ENCODE measurements around the gene CRISPLD2.
"Not testable (repeated sequence)": the region's sequence is repeated elsewhere in the genome, so short reads cannot be mapped to it uniquely, and the experiment has no call there.

CRISPLD2 gene

DNA sequence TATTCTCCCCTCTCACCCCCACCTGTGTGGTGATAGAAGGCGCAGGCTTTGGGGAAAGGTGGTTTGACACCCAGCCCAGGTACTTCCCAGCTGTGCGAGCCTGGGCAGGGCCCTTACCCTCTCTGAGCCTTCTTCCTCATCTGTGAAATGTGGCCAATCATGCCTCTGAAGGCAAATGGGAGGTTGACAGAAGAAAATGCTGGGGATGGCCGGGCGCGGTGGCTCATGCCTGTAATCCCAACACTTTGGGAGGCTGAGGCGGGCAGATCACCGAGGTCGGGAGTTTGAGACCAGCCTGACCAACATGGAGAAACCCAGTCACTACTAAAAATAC, 43.7 kb downstream of the CRISPLD2 start:
- DNase-seq = no peak

DNA sequence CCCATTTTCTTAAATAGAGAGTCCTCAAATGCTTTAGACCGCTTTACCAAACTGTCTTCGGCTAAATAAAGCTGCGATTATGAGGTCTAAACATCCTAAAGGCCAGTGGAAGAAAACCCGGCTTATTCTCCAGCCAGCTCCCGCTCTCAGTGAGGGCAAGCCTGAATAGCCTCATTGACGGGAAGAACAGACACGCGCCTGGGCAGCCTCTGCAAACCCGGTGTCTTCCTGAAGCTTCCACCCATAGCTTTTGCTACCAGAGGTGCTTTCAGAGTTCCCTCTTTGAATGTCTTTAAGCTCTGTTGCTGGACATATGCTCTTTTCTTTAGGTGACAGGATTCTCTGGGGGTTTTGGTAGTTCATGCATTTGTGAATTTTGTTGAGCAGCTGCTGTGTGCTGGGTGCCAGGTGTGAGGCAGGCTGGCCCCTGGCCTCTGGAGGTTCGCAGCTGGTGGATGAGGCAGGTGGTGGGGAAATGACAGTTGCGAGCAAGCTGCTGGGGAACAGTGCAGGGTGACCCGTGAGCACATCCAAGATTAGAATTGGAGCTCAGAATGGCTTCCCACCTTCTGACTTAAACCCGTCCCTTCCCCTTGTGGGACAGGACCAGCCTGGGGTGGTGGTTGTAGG, 44.7 kb downstream of the CRISPLD2 start:
- DNase-seq = no peak

DNA sequence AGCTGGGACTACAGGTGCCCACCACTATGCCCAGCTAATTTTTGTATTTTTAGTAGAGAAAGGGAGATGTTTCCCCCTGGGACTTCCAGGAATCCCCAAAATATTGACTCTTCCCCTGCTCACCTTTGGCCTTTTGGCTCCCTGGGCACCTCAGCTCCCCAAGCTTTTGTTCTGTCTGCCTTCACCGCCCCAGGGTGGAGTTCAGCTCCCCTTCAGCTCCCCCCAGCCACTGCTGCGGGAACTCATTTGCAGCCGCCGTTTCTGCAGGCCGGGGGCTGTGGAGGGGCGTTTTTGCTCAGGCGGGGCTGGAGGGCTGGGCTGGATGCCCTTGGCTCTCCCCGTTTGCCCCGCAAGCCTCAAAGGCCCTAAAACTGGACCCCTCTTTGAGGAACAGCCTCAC, 47.9 kb downstream of the CRISPLD2 start:
- no peak for DNase-seq

DNA sequence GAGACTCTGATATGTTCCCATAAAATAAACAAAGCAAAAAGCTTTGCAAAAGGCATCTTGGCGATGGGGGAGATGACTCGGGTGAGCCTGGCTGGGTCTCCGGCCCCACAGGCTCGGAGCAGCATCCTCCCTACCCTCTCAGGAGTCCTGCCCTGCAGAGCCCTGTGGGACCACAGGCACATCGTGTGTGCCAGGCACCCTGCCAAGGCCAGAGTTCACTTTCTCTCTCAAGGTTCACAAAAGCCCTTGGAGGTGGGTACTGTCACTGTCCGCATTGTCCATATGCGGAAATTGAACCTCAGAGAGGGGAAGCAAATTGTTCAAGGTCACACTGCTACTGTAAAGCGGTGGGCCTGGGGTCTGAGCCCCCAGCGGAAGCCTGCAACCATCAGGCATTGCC, 48.5 kb downstream of the CRISPLD2 start:
- DNase-seq = no peak

DNA sequence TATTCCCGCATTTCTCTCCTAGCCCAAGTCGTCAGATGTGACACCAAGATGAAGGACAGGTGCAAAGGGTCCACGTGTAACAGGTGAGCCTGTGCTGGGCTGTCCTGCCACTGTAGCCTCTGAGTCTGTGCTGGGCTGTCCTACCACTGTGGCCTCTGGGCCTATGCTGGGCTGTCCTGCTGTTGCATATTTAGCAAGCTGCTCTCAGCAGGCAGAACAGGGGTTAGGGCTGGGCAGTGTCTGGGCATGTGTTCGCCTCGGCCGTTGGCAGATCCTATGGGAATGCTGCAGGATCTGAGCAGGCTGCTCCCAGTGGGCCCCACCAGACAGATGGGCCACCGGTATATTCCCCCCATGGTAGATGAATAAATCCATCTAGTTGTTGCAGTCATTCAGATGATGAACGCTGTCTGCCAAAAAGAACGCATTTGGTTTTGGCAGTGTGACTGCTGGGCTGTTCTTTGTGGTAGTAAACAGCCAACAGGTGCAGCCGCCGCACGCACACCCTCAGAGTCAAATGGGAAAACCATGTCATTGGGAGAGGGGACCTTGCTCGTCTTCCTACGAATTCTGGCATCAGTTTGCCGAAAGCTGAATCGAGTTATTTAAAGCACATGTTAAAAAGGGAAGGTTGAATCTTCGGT, 49.2 kb downstream of the CRISPLD2 start:
- DNase-seq = no peak

DNA sequence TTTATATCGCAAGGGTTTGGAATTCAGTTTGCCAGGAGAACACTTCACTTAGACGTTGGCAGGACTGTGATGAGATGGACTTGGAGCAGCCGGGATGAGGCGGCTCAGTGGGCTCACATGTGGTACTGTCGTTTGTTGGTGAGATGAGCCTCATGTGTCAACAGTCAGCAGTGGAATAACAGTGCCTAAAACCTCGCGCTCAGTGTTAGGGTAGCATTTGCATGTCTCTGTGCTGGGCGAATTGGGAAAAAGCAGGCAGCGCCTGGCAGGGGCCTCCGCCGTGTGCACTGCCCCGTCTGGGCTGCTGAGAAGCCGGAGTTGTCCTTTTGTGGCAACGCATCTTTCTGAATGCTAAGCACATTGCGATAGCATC, 49.7 kb downstream of the CRISPLD2 start:
- DNase-seq = no peak

DNA sequence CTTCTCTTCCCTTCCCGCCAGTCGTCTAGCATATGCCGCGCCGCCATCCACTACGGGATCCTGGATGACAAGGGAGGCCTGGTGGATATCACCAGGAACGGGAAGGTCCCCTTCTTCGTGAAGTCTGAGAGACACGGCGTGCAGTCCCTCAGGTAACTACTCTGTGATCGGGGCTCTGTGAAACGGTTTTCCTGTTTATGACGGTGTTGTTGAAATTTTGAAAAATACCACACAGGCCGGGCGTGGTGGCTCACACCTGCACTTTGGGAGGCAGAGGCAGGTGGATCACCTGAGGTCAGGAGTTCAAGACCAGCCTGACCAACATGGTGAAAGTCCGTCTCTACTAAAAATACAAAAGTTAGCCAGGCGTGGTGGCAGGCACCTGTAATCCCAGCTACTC, 53.2 kb downstream of the CRISPLD2 start:
- DNase-seq = not testable (repeated sequence)

DNA sequence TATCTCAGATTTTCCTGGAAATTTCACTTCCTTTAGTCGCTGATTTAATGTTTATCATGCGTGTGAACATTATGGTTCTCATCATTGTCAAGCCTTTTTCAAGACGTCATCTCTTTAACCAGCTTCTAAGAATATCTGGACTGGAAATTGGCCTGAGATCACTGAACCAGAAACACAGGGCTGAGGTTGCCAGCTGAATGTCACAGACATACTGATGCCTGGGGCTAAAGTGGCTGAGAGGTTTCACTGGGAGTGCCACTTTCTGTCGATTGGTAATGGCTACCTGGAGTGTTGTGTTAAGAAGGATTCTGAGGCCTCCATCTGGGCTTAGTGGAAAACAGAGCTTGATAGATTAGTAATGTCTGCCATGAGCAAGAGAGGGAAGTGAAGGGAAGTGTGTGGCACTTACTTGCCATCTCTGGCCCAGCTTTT, 54.2 kb downstream of the CRISPLD2 start:
- DNase-seq = no peak

DNA sequence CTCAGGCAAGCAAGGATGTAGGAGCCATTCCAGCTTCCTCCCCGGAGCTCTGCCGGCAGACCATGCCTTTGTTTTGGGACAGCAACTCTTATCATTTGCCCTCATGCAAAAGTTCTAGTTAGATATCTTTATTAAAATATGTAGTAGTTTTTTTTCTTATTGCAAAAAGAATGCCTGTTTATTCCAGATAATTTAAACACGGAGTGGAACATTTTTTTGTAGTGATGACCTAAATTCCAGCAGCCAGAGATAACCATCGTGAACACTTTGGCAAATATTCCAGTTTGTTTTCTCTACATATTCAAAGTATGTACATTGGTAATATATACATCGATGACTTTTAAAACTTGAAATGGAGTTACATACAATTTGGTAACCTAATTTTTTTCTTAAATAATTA, 54.8 kb downstream of the CRISPLD2 start:
- DNase-seq = no peak

DNA sequence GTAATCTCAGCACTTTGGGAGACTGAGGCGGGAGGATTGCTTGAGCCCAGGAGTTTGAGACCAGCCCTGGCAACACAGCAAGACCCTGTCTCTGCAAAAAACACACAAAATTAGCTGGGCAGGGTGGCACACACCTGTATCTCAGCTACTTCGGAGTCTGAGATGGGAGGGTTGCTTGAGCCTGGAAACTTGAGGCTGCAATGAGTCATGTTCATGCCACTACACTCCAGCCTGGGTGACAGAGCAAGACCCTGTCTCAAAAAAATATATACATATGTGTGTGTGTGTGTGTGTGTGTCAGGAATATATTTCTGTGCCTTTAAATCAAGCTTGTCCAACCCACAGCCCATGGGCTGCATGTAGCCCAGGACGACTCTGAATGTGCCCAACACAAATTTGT, 55.2 kb downstream of the CRISPLD2 start:
- DNase-seq = no peak

DNA sequence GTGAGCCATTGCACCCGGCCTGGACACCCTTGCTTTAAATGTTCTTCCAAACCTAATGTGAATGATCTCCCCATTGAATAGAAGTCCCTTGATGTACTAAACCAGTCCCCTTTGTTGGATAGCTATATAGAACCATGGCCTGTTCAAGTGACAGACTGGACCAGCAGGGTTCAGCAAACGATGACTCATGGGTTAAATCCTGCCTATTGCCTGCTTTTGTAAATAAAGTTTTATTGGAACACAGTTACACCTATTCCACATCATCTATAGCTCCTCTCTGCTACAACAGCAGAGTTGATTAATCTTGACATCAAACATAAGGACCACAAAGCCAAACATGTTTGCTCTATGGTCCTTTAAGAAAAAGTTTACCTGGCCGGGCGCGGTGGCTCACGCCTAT, 56.1 kb downstream of the CRISPLD2 start:
- no peak for DNase-seq

DNA sequence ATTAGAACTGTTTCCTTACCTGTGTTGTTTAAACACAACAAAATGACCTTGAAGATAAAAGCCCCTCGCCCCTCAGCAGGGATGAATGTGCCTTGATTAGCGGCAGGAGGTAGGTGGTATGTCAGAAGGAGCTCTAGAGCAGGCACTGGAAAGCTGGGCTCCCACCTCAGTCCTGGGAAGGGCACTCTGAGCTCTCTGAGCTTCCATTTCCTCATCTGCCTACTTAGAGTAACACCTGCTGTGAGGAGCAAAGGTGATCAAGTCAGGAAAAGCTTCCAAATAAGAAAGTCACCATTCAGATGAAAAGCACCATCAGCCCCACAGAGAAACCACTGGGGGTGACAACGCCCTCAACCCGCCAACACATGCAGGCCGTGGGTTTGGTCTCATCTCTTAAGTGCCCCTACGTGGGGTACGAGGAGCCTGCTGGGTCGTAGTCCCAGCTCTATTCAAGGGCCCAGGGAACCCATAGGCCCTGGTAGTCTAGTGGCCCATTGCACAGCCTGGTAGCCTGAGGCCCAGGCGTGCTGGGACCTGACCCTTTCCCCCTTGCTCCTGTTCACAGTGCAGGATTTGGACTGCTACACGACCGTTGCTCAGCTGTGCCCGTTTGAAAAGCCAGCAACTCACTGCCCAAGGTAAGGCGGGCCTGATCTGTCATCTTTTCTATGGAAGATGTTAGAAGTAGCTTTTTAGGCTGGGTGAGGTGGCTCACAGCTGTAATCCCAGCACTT, 57.3 kb downstream of the CRISPLD2 start:
- no peak for DNase-seq

DNA sequence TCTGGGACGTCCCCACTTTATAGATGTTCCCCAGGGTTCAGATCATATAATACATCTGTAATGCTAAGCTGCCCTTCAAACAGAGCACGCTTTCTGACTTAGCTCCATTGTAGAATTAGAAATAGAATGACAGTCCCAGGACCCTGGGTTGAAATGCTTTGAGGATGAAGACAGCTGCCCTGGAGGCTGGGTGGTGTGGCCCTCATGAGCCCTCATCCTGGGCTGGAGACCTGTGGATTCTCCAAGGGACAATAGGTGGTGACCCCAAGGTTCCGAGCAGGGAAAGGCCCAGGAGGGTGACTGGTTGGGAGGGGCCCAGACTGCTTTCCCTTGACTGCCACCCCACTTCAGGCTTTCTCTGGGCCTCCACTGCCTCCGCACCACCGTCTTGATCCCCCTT, 59.0 kb downstream of the CRISPLD2 start:
- no peak for DNase-seq

DNA sequence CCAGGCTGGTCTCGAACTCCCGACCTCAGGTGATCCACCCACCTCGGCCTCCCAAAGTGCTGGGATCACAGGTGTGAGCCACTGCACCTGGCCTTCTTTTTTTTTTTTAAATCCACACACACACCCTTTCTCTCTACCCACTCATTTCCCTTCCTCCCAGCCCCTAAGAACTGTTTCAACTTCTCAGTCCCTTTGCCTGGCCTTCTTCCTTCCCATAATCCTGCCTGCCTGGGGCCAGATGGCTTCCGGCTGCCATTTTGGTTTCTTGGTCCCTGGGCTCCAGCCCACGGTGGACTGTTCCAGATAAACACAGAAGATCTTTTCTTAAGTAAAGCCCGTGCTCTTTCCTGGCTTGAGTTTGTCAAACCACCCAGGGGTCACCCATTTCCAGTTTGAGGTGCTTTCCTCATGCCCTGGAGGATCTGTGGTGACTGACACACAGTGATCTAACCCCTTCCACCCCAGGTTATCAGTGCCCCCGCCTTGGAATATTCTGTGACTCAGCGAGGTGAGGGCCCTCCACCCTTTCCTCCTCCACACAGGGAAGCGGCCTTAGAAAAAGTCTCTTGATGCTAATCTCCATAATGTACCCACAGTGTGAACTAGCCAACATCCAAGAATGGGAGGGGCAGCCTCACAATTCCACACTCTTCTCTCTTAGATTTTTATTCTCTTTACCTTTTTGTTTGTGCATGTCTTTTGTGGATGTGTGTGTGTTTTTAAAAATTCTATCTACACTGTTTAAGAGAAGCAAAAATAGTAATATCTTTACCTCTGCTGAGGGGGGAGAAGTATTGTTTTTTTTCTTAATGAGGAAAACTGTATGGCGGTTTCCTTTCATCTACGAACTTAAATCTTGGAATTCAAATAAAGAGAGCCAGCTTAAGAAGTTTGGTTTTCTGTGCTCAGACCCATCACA, 60.0 kb downstream of the CRISPLD2 start:
- no peak for DNase-seq

DNA sequence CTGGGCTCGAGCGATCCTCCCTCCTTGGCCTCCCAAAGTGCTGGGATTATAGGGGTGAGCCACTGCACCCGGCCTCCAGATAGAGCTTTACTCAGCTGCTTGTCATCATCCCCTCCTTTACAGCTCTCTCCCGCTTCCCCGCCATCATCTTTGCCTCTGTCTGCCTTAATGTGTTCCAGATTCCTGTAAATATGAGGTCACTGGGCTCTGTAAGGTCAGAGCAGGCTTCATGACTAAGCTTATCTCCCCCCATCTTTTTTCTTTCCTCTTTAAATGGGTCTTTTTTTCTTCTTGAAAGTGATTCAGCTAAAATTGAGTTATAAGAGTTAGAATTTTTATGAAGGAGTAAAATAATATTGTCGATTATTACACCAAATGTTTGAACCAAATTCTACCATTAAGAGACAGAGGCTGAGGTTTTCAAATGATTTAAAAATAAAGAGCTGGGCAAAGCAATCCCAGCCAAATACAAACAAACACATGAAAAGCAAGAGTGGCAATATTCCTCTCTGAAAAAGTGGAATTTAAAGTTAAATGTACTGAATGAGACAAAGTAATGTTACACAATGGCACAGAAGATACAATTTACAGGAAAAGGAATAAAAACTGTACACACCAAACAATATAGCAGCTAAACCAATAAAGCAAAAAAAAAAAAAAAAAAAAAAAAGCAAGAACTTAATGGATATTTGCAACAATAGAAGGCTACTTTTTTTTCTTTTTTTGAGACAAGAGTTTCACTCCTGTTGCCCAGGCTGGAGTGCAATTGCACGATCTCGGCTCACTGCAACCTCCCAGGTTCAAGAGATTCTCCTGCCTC, 62.1 kb downstream of the CRISPLD2 start:
- no peak for DNase-seq

DNA sequence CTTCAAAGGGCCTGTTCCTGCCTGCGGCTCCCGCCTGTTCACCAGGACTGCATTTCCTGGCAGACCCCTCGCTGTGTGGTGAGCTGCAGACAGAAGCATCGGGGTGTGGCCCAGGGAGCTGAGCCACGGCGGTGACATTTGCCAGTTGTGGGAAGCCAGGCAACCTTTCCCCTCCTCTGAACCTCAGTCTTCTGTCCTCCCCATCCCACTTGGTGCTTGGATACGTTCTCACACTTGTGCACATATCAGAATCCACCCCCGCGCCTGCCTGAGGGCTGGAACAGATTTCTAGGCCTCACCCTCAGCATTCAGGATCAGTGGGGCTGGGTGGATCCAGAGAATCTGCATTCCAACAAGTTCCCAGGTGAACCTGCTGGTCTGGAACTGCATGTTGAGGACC, 63.5 kb downstream of the CRISPLD2 start:
- DNase-seq = no peak

DNA sequence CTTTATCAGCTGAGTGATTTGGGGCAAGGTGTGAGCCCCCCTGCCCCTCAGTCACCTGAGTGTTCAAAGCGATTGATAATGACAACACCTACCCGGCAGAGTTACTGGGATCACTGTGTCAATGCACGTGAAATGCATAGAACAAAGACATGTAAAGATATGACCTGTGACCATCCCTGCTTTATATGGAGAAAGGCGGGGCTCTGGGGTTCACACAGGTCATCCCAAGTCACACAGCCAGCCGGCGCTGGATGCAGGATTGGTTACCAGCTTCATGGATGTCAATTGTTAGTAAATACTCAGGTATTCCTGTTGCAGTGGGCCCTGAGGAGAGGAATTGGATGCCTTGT, 64.4 kb downstream of the CRISPLD2 start:
- no peak for DNase-seq

DNA sequence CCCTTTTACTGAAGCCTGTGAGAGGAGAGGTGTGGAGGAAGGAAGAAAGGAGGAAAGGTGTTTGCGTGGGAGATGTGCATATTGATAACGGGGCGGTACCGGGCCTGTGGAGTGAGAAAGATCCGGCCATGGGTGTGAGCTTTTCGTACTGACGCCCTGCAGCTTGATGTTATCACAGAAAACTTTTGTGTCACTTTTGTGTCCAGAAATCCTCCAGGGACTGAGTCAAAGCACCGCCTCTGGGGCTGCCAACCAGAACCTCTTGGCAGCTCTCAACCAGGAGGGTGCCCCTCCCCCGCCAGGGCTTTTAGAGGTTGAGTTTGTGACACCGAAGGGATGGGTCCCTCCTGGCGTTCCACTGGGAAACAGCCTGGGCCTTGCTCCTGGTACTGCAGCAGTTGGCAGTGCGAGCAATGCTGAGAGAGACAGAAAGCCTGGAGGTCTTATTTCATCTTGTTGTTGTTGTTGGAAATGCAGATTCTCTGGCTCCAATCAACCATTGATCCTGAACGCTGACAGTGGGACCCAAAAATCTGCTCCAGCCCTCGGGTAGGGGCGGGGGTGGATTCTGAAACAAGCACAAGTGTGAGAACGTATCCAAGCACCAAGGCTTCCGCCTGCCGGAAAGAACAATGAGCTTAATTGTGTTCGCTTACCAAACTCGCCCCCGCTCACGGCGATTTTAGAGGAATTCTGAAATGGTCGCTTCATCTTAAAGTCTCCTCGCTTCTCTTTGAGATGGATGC, 65.0 kb downstream of the CRISPLD2 start:
- no peak for DNase-seq

DNA sequence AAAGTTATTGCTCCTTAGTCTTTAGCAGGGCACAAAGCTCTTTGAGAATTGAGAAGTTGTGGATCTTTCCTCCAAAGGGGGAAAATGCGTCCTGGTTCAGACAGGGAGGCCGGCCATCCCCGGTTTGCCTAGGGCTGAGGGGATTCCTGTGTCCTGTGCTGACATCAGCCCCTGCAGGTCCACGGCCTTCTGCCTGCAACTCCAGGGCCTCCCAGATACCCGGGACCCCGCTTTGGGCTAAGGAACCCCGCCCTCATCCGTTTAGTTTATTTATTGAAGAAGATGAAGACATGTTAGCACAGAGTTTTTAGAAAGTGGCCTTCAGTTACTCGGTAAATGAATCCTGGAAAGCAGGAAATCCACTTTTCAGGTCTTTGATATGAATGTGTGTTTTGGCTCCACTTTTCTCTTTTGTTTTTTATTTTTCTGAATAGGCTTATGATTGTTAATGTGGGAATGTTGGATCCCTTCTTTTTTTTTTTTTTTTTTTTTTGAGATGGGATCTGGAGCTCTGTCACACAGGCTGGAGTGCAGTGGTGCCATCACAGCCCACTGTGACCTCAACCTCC, 65.6 kb downstream of the CRISPLD2 start:
- DNase-seq = no peak

DNA sequence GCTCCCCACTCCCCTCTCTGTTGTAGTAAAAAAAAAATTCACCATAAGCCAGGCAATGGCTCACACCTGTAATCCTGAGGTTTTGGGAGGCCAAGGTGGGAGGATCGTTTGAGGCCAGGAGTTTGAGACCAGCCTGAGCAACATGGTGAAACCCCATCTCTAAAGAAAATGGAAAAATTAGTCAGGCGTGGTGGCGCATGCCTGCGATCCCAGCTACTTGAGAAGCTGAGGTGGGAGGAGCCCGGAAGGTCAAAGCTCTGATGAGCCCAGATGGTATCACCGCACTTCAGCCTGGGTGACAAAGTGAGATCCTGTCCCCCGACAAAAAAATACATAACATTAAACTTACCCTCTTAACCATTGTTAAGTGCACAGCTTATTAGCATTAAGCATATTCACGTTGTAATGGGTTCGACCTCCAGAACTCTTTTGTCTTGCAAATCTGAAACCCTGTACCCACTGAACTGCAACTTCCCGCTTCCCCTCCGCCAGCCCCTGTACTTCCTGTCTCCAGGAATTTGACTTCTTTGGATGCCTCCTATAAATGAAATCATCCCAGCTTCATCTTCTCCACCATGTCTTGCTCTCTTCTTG, 66.8 kb downstream of the CRISPLD2 start:
- no peak for DNase-seq

DNA sequence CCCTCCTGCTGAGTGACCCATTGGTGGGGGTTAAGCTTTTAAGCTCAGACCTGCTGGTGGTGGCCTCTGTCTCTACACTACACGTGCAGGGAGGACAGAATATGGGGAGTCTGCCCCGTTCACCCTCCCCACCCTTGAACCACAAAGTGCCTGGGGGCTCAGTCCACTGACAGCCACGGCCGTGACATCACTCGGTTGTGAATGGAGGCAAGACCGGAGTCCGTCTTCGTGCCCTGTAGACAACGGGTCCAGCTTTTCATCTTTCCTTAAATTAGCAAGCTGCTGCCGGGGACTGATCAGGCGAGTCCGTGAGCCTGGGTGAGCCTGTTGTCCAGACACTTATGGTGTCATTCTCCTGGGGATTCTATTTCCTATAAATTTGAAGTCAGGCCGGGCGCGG, 67.4 kb downstream of the CRISPLD2 start:
- DNase-seq = no peak

All from T-helper 9 cell (primary cell).